Measurements from ENCODE around the gene MYLIP. TPM values are rescaled to one million over a fixed set of nuclear protein-coding genes. Genes with fewer than 3 reads are reported as not detected.

Gene MYLIP
- 10 to 100 TPM in 9 of 10 donors, 1 to 10 TPM in 1; 6.9 to 22.5 (median 14.9) TPM for total RNA-seq
- 1 to 10 TPM; 8.6 to 8.9 TPM for polyA plus RNA-seq
- long read RNA-seq, donor 1, transcript MYLIP-202 (7 exons, 1,666 nt): major isoform, 15 of 20 reads
- long read RNA-seq, donor 1, partial matches to known transcripts: 4 of 20 reads
- long read RNA-seq, donor 1, other reads (novel, unspliced or antisense): 1 of 20 reads
- long read RNA-seq, donor 2, transcript MYLIP-202 (7 exons, 1,666 nt): major isoform, 11 of 17 reads
- long read RNA-seq, donor 2, partial matches to known transcripts: 3 of 17 reads
- long read RNA-seq, donor 2, other reads (novel, unspliced or antisense): 3 of 17 reads
- long read RNA-seq, donor 3, partial matches to known transcripts: 0 of 1 reads
- long read RNA-seq, donor 3, other reads (novel, unspliced or antisense): 1 of 1 reads

GRCh38 chr6:16128759-16129622, at the start of gene MYLIP:
TSS of gene MYLIP (plus strand) at chr6:16129086. CDS start at chr6:16129323, 237 bp downstream.
- 0 to 1% methylated on average over 62 to 93 of the region's 95 CpGs for WGBS, 2 donors
- Histone ChIP-seq H3K4me3 (peak within 1 kb of the TSS; percentile 81 to 100 (median 98)), H3K9me3 (no peaks in the 10 kb centered on the region), H3K36me3 (peaks cover 0 to 15% (median 0%) of the 10 kb centered on the region in 9 donors), H3K4me1 (peaks cover 0 to 53% (median 37%) of the 10 kb centered on the region in 9 donors), H3K27me3 (no peaks in the 10 kb centered on the region), H3K27ac (peak within 1 kb of the TSS; percentile 94 to 99 (median 98))
- ATAC-seq: peak; percentile 97 to 99 (median 98)
- peak; percentile 53 to 90 (median 69) for TF ChIP-seq CTCF (IDR thresholded peaks at IDR 0.05)
- intact Hi-C loops (cut with DNase I): loop anchor here in 9 of 10 donors (1.0 to 10.0 kb wide), 11 partner anchors 53 to 438 kb away; no protein-coding TSS in a partner anchor
- peak; percentile 98 to 99 for DNase-seq

GRCh38 chr6:16079354-16079753, 49.5 kb upstream of the MYLIP start:
- no peak for TF ChIP-seq CTCF (IDR thresholded peaks at IDR 0.05)
- Histone ChIP-seq H3K36me3 (no peaks in the 10 kb centered on the region), H3K27me3 (no peaks in the 10 kb centered on the region), H3K4me3 (no peak overlapping the region), H3K27ac (no peak overlapping the region), H3K4me1 (no peaks in the 10 kb centered on the region), H3K9me3 (peaks cover 0 to under 1% (median 0%) of the 10 kb centered on the region in 11 donors)
- 0 to 54% methylated on average over 1 of the region's 1 CpG for WGBS, 2 donors
- intact Hi-C loops (cut with DNase I): no loop called here
- DNase-seq (no peak), ATAC-seq (no peak)

GRCh38 chr6:16080204-16080603, 48.7 kb upstream of the MYLIP start:
- whole genome bisulfite sequencing, 2 donors: 75 to 82% methylated on average over 1 of the region's 1 CpG

More at GRCh38 chr6:16080204-16080603, 48.7 kb upstream of the MYLIP start:
- H3K9me3 ChIP-seq: peaks cover 0 to 2% (median 0%) of the 10 kb centered on the region in 11 donors
- H3K4me3 ChIP-seq: no peak overlapping the region
- TF ChIP-seq CTCF (IDR thresholded peaks at IDR 0.05): no peak
- H3K4me1 ChIP-seq: no peaks in the 10 kb centered on the region
- no peak for ATAC-seq
- H3K36me3 ChIP-seq: no peaks in the 10 kb centered on the region
- DNase-seq: no peak
- H3K27me3 ChIP-seq: no peaks in the 10 kb centered on the region
- intact Hi-C loops (cut with DNase I): no loop called here
- no peak overlapping the region for H3K27ac ChIP-seq

Data from heart right ventricle (tissue), 16 donors.